K562 (cell line): ENCODE measurements around the gene RMND5A. TPM values are rescaled to one million over a fixed set of nuclear protein-coding genes. Genes with fewer than 3 reads are reported as not detected.
A peak's percentile ranks its signal among the peaks of the same experiment; 100 is the strongest.

ENCODE experiments used
- IFI16 ChIP-seq: fragments of 250-450 bp; sonication (Bioruptor Pico); IDR thresholded peaks from 2 replicates; pipeline ENCODE4 v2.1.2; 2022; ENCODE audit warnings: mild to moderate bottlenecking, inconsistent platforms
- JUND ChIP-seq, 2 experiments: IDR thresholded peaks; 2 replicates in 1 of 2; 3 replicates in 1 of 2; pipeline ENCODE4 v1.6.1; 2011; ENCODE audit warnings: borderline replicate concordance in 2 of 2, low read depth in 2 of 2, low read length in 2 of 2, improper control_type of control experiment in 1 of 2, missing biosample characterization in 1 of 2, missing genetic modification characterization in 1 of 2, missing genetic modification reagents in 1 of 2
- NBN ChIP-seq: fragments of 450-650 bp; IDR thresholded peaks from 2 replicates; pipeline ENCODE4 v1.6.1; 2016; ENCODE audit warnings: low read depth, mild to moderate bottlenecking
- RAD21 ChIP-seq, 2 experiments: fragments of 250-450 bp in 1 of 2; fragments of 450-650 bp in 1 of 2; sonication (Bioruptor Pico) in 1 of 2; formaldehyde crosslinking in 1 of 2; IDR thresholded peaks in 1 of 2; conservative IDR thresholded peaks in 1 of 2; 2 replicates each; pipeline versions ENCODE4 v1.4.0 to v1.8.0; 2020 to 2022; ENCODE audit warnings: mild to moderate bottlenecking in 2 of 2, moderate library complexity in 1 of 2
- USF1 ChIP-seq: sonication (generic); formaldehyde crosslinking; IDR thresholded peaks from 2 replicates; pipeline ENCODE4 v1.9.0; 2022; ENCODE audit warnings: mild to moderate bottlenecking, missing genetic modification reagents
- ZNF165 ChIP-seq: fragments of 250-450 bp; sonication (Bioruptor Pico); IDR thresholded peaks from 2 replicates; pipeline ENCODE4 v1.4.0; 2020; ENCODE audit warnings: borderline replicate concordance
- polyA plus RNA-seq, 8 experiments: library from polyadenylated mRNA; depleted of rRNA in 4 of 8; stranded (reverse) in 5 of 8; unstranded in 3 of 8; fragments of >200 nt; fragmentation: Nextera tagmentation in 2 of 8; fragmentation: Illumina TruSeq in 1 of 8; extraction: Ambion mirVana in 2 of 8; extraction: Trizol in 1 of 8; gene quantifications; 2 replicates each; pipeline versions ENCODE4 v1.2.1 to v1.2.3, GENCODE V29; 2011 to 2014; ENCODE audit warnings: inconsistent platforms in 1 of 8, missing spikeins in 1 of 8
- total RNA-seq, 7 experiments: library from RNA; depleted of rRNA in 6 of 7; stranded (reverse); fragments of >200 nt in 6 of 7; fragmentation: Illumina TruSeq in 2 of 7; extraction: Trizol in 2 of 7; gene quantifications; 2 replicates each; pipeline versions ENCODE4 v1.2.1 to v1.2.3, GENCODE V29; 2011 to 2021; ENCODE audit warnings: low replicate concordance in 1 of 7
- TF ChIP-seq, protein P1 (sequence below), 3 experiments: IDR thresholded peaks in 2 of 3; conservative IDR thresholded peaks in 1 of 3; 2 replicates each; pipeline ENCODE4 v1.5.1; 2011 to 2012; ENCODE audit warnings: low read length in 3 of 3, mild to moderate bottlenecking in 3 of 3, control low read depth in 2 of 3, improper control_type of control experiment in 1 of 3, inconsistent platforms in 1 of 3, low read depth in 1 of 3, mixed read lengths in 1 of 3, moderate library complexity in 1 of 3; ENCODE audit not compliant: insufficient read depth in 2 of 3
- TF ChIP-seq, protein P2 (sequence below): fragments of 450-650 bp; IDR thresholded peaks from 2 replicates; pipeline ENCODE4 v1.6.1; 2016
- TF ChIP-seq, protein P3 (sequence below), 2 experiments: fragments of 450-650 bp; formaldehyde crosslinking in 1 of 2; IDR thresholded peaks; 2 replicates each; pipeline versions ENCODE4 v1.4.0 to v1.6.1; 2014 to 2020; ENCODE audit warnings: mild to moderate bottlenecking in 2 of 2, borderline replicate concordance in 1 of 2, low read depth in 1 of 2

The RMND5A gene
- total and polyA plus RNA-seq, 9 of the 15 experiments (the other 6 are each of a cell fraction or from before 2014, with no cell fraction given) = 13.2 to 43.5 (median 34.1) TPM

GRCh38 chr2:86764661-86765309, 44.7 kb downstream of the RMND5A start (continued):
- TF ChIP-seq, protein P1, sequence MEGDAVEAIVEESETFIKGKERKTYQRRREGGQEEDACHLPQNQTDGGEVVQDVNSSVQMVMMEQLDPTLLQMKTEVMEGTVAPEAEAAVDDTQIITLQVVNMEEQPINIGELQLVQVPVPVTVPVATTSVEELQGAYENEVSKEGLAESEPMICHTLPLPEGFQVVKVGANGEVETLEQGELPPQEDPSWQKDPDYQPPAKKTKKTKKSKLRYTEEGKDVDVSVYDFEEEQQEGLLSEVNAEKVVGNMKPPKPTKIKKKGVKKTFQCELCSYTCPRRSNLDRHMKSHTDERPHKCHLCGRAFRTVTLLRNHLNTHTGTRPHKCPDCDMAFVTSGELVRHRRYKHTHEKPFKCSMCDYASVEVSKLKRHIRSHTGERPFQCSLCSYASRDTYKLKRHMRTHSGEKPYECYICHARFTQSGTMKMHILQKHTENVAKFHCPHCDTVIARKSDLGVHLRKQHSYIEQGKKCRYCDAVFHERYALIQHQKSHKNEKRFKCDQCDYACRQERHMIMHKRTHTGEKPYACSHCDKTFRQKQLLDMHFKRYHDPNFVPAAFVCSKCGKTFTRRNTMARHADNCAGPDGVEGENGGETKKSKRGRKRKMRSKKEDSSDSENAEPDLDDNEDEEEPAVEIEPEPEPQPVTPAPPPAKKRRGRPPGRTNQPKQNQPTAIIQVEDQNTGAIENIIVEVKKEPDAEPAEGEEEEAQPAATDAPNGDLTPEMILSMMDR (IDR thresholded peaks at IDR 0.05 in 2 of 3, conservative IDR thresholded peaks at IDR 0.05 in 1 of 3; ENCODE audit: insufficient read depth in 2 of 3, low read depth in 1 of 3, low read length in 3 of 3) = peak; percentile 13 to 64 (median 61); a peak in 5 of 6 replicates
- TF ChIP-seq, protein P2, sequence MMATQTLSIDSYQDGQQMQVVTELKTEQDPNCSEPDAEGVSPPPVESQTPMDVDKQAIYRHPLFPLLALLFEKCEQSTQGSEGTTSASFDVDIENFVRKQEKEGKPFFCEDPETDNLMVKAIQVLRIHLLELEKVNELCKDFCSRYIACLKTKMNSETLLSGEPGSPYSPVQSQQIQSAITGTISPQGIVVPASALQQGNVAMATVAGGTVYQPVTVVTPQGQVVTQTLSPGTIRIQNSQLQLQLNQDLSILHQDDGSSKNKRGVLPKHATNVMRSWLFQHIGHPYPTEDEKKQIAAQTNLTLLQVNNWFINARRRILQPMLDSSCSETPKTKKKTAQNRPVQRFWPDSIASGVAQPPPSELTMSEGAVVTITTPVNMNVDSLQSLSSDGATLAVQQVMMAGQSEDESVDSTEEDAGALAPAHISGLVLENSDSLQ = peak; percentile 21; the same call in 1 of the 2 replicates
- TF ChIP-seq ZNF165 (CRISPR knock-in tag) (no peak), IFI16 (CRISPR knock-in tag) (no peak), NBN (no peak), USF1 (CRISPR knock-in tag) (peak; percentile 14; the same call in 1 of the 2 replicates), RAD21 (CRISPR knock-in tag; conservative IDR thresholded peaks at IDR 0.05 in 1 of 2, IDR thresholded peaks at IDR 0.05 in 1 of 2) (peak; percentile 32 to 64), JUND (IDR thresholded peaks at IDR 0.05; ENCODE audit: borderline replicate concordance, low read depth, low read length) (no peak), JUND (tag; IDR thresholded peaks at IDR 0.05; ENCODE audit: borderline replicate concordance, low read depth, low read length) (0 out of 3 replicates have a peak, but pooled peaks have one; percentile 16)
- TF ChIP-seq, protein P3, sequence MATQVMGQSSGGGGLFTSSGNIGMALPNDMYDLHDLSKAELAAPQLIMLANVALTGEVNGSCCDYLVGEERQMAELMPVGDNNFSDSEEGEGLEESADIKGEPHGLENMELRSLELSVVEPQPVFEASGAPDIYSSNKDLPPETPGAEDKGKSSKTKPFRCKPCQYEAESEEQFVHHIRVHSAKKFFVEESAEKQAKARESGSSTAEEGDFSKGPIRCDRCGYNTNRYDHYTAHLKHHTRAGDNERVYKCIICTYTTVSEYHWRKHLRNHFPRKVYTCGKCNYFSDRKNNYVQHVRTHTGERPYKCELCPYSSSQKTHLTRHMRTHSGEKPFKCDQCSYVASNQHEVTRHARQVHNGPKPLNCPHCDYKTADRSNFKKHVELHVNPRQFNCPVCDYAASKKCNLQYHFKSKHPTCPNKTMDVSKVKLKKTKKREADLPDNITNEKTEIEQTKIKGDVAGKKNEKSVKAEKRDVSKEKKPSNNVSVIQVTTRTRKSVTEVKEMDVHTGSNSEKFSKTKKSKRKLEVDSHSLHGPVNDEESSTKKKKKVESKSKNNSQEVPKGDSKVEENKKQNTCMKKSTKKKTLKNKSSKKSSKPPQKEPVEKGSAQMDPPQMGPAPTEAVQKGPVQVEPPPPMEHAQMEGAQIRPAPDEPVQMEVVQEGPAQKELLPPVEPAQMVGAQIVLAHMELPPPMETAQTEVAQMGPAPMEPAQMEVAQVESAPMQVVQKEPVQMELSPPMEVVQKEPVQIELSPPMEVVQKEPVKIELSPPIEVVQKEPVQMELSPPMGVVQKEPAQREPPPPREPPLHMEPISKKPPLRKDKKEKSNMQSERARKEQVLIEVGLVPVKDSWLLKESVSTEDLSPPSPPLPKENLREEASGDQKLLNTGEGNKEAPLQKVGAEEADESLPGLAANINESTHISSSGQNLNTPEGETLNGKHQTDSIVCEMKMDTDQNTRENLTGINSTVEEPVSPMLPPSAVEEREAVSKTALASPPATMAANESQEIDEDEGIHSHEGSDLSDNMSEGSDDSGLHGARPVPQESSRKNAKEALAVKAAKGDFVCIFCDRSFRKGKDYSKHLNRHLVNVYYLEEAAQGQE (IDR thresholded peaks at IDR 0.05; ENCODE audit: borderline replicate concordance) = peak; percentile 10; the same call in 1 of the 2 replicates
- TF ChIP-seq, protein P3 (CRISPR knock-in tag; IDR thresholded peaks at IDR 0.05; ENCODE audit: low read depth) = no peak
